Measurements from ENCODE around the gene CLEC2D. TPM values are rescaled to one million over a fixed set of nuclear protein-coding genes. Genes with fewer than 3 reads are reported as not detected.
"Not testable (repeated sequence)": the region's sequence is repeated elsewhere in the genome, so short reads cannot be mapped to it uniquely, and the experiment has no call there.

The CLEC2D gene, protein sequence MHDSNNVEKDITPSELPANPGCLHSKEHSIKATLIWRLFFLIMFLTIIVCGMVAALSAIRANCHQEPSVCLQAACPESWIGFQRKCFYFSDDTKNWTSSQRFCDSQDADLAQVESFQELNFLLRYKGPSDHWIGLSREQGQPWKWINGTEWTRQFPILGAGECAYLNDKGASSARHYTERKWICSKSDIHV
- total RNA-seq = 2.9 and 8.7 TPM in 2 replicates

DNA sequence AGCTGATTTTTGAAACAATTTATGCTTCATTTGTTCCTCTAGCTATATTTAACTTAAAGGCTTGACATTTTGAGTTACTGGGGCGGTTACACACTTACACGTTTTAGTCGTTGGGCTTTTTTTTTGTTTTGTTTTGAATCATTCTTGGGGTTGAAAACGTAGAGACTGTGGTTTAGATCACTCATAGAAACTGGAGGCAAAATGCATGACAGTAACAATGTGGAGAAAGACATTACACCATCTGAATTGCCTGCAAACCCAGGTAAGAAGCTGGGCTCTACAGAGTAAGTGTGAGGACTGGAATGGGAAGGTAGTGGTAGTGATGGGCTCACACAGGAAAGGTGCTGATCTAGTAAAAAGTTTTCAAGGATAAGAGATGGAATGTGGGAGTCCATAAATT lies at the start of gene CLEC2D:
TSS of gene CLEC2D (plus strand) at position 180 of the 400 bp plus-strand sequence. CDS start at position 202, 22 bp downstream.
- no peak for DNase-seq (ENCODE audit: extremely low read depth, low read depth, low spot score)

DNA sequence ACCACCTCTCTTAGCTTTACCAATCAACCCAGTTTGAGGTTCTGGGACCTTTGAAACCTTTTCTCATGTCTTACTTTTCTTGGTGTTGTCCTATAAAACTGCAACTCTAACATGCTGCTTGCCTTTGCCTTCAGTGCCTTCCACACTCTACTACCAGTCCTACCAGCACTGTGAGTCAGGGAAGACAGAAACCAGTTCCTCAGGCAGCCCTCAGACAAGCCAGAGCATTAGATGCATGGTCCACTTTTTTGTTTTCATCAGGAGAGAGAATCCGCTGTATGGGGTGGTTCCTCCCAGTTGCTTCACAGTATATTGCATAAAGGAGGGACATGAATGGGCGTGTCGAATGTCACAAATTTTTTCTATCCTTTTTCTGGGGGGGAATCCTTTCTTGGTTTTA lies 44.5 kb upstream of the CLEC2D start:
- no peak for DNase-seq (ENCODE audit: extremely low read depth, low read depth, low spot score)

DNA sequence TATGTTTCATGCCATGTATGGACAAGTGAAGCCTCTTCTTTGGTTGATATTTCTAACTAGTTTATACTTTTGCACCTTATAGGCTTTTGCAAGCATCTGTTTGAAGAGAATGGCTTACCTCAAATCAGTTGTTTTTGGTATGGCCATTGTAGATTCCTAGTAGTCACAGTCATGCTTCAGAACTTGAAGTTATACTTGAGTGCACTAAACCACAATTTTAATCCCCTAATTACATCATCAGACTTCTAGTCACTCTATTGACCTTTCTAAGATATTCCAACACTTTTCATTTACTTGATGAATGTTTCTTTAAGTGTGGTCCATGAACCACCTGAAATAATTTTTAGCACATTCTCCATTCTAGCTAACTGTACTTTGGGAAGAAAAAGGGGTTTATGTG lies 43.2 kb upstream of the CLEC2D start:
- DNase-seq (ENCODE audit: extremely low read depth, low read depth, low spot score) = no peak

DNA sequence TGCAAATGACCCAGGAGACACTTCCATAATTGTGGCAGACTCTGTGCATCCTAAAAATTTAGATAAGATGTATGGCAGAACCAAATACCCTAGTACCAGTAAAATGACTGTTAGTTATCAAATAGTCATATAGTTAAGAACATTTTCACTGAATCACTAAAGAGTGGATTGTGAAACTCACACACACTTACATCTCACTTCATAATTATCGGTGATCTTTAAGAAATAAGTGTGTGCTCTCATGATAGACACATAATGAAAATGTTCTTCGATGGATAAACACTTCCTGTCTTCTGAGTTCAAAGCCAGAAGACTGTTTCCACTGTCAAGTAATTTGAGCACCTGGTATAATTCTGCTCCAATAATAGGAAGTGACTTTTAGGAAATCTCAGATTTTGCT lies 42.7 kb upstream of the CLEC2D start:
- DNase-seq (ENCODE audit: extremely low read depth, low read depth, low spot score) = no peak

DNA sequence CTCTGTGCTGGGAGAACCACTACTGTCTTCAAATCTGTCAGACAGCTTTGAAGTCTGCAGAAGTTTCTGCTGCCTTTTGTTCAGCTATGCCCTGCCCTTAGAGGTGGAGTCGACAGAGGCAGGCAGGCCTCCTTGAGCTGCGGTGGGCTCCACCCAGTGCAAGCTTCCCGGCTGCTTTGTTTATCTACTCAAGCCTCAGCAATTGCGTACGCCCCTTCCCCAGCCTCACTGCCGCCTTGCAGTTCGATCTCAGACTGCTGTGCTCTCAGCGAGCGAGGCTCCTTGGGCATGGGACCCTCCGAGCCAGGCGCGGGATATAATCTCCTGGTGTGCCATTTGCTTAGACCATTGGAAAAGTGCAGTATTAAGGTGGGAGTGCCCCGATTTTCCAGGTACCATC lies 36.7 kb upstream of the CLEC2D start:
- DNase-seq (ENCODE audit: extremely low read depth, low read depth, low spot score) = no peak

DNA sequence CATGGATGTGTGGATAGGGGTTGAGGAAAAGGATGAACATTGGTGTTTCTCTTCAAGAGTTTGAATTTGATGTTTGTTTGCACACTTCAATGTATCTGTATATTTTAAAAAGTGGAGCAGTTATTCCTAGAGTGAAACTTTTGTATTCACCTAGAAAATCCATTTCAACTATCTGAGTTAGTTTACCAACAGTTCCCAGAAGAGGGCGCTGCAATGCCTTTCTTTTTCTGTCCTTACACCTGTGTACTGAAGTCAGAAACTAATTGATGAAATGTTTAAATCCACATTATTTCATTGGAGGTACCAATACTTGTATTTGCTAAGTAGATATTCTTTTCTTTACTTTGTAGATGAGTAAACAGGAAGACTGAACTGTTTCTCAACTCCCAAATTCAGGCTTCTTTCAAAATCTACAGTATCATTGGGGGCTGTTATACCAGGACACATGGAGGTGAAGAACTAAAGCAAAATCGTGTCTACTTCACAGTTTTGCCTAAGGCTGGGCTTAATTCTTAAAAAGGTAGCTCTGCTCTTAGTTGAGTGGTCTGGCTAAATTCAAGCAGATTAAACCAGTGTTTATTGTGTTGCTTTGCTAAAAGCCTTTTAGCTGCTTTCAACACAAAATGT lies 35.2 kb upstream of the CLEC2D start:
- DNase-seq (ENCODE audit: extremely low read depth, low read depth, low spot score) = no peak

DNA sequence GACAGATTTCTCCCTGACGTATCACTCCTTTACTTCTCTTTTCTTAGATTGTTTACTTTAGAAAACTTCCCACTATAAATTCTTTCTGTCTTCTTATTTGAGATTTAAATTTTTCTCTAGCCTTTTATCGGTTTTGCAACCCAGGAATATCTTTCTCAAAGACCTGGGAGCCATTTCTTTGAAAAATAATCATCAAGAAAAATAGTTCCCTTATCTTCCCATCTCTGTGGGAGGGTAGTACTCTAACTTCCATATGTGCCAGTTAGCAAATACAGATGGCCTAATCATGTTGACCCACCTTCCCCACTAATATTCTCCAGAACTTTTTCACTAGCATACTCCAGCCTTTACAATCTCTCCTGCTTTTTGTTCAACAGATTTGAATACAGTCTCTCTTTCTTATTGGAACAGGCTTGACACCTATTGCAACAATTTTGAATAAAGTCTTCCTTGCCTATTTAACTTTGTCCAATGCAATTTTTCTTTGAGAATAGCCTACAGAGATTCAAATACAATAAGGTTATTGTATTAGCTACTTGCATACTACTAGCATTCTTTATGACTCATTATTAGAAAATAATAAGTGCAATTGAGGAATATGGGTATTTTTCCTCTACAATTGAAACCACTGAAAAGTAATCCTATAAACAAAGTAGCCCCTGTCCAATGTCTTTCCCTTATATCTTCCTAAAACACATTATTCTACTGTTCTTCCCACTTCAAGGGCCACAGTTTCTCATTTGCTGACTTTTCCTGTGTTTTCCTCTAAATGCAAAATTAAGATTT lies 34.4 kb upstream of the CLEC2D start:
- no peak for DNase-seq (ENCODE audit: extremely low read depth, low read depth, low spot score)

DNA sequence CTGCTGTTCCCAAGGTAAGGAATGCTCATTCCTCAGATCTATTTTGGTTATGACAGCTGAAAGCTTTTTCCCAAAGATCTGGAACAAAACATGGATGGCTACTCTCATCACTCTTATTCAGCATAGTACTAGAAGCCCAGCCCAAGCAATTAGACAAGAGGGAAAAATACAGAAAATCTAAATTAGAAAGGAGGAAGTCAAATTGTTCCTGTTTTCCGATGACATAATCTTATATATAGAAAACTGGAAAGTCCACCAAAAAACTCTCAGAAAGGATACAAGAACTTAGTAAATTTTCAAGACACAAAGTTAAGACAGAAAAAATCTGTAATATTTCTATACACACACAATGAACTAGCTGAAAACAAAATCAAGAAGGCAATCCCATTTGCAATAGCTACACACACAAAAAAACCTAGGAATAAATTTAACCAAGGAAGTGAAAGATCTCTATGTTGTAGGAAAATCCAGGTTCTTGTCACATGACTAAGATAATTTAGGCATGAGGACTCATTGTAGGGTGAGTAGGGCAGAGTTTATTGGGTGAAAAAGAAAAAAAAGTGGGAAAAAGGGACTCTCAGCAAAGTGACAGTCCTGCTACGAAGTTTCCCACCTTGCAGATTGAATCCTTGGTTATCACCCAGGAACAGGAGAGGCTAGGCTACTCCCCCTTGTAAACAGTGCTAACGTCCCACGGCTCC lies 33.2 kb upstream of the CLEC2D start:
- no peak for DNase-seq (ENCODE audit: extremely low read depth, low read depth, low spot score)

DNA sequence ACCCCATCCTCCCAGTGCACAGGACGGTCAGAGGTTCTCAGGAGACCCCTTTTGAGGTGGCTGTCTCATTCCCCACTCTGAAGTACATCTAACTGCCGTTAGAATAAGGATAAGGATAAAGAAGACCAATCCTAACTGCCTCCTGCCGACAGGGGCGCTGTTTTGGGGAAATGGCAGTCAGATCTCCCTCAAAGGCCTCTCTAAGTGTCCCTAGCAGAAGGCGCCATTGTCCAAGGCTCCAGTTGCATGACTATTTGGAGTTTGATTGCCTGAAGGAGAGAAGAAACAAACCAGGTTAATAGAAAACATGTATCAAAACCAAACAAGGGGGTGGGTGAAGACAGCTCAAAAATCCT lies 32.7 kb upstream of the CLEC2D start:
- no peak for DNase-seq (ENCODE audit: extremely low read depth, low read depth, low spot score)

DNA sequence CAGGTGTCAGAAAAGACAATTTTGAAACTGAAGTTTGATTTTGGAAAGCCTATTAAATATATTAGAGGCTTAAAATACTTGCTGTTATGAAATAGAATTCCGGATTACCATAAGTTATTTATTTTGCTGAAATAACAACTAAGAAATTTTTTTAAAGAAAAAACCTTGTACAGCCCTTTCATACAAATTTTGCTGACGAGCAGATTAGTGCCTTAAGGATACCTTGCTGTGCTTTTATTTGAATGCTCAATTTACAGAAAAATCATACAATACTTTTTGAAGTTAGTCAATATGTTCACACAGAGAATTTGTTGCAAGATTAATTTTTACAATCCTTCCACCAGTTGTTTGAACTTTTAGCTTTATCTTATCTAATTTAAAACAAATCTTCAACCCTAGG lies 29.5 kb upstream of the CLEC2D start:
- DNase-seq (ENCODE audit: extremely low read depth, low read depth, low spot score) = no peak

DNA sequence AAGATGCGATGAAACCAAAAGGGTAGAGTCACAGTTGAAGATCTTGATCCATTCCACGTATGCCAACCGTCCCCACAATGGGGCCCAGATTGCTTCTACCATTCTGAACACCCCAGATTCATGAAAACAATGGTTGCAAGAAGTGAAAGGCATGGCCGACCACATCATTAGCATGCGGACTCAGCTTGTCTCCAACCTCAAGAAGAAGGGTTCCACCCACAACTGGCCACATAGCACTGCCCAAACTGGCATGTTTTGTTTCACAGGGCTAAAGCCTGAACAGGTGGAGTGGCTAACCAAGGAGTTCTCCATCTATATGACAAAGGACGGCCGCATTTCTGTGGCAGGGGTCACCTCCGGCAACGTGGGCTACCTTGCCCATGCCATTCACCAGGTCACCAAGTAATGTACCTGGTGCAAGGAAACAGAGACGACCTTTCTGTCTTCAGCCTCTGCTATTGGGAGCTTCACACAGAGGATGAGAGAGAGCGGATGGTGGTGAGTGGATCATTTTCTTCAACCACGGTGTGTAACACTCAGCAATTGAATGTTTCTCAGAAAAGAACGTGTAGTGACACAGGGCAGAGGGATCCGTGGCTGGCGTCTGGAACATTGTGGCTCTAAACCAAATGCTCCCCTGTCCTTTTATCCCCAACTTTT lies 26.8 kb upstream of the CLEC2D start:
- no peak for DNase-seq (ENCODE audit: extremely low read depth, low read depth, low spot score)

DNA sequence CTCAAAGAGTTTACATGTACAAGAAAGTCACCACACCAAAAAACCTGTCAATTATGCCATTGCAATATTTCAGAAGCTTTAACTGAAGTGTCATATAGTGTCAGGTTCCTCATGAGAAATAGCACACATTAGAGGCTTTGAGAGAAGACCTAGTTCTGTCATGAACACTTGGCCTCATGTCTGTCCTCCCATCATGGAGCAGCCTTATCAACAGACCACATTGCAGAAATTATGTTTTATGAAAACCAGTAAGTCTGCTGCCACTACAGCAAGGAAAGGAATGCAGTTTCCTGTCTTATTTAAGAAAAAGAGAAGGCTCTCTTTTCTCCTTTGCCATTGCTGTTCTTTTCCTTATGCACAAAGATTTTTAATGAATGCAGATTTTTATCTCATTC lies 26.2 kb upstream of the CLEC2D start:
- DNase-seq (ENCODE audit: extremely low read depth, low read depth, low spot score) = no peak

DNA sequence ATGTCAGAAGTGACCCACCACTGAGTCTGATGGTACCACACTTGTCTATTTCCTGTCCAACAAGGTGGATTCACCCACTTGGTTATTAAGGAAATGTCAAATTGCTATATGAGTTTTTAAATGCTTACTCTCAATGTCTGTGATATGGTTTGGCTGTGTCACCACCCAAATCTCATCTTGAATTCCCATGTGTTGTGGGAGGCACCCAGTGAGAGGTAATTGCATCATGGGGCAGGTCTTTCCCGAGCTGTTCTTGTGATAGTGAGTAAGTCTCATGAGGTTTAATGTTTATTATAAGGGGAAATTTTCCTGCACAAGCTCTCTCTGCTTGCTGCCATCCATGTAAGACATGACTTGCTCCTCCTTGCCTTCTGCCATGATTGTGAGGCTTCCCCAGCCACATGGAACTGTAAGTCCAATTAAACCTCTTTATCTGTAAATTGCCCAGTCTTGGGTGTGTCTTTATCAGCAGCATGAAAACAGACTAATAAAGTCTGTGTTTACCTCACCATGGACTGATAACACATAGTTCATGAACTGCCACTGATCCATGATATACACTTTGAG lies 24.4 kb upstream of the CLEC2D start:
- DNase-seq (ENCODE audit: extremely low read depth, low read depth, low spot score) = not testable (repeated sequence)

DNA sequence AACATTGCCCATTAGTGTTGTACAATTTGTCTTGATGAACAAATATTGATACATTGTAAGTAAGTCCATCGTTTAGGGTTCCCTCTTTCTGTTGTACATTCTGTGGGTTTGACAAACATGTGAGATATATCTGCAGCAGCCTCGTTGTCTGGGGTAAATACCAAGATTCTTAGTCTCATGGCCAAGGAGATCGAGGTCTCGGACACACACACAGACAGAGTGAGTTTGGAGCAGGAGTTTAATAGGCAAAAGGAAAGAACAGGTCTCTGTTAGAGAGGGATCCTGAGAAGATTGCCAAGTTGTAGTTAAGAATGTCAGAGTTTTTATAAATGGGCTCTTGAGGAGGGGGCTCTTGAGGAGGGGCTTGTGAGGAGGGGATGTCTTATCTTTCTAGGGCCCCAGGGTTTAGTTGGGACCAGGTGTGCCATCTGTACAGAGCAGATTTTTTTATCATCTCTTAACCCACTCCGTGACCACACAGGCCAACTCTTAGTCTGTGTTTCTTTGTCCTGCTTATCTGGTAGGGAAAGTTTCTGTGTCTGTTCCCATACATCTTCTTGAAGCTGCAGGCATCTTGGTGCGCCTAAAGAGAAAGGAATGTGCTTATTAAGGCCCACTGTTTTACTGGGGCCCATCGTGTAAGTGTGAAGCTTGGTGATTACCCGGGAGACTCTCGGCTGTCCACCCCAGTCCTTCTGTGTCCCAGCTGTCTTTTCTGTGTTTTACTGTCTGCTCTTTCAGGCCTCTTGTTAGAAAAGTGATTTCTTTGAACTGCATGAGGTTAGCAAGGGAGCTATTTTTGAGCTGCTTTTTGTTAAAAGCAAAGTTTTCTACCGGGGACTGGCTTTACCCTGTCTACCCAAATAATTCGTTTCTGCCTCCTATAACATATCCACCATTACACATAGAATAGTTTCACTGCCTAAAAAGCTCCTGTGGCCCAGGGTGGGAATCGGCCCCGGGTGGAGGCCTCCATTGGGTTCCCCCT lies 22.4 kb upstream of the CLEC2D start:
- no peak for DNase-seq (ENCODE audit: extremely low read depth, low read depth, low spot score)

DNA sequence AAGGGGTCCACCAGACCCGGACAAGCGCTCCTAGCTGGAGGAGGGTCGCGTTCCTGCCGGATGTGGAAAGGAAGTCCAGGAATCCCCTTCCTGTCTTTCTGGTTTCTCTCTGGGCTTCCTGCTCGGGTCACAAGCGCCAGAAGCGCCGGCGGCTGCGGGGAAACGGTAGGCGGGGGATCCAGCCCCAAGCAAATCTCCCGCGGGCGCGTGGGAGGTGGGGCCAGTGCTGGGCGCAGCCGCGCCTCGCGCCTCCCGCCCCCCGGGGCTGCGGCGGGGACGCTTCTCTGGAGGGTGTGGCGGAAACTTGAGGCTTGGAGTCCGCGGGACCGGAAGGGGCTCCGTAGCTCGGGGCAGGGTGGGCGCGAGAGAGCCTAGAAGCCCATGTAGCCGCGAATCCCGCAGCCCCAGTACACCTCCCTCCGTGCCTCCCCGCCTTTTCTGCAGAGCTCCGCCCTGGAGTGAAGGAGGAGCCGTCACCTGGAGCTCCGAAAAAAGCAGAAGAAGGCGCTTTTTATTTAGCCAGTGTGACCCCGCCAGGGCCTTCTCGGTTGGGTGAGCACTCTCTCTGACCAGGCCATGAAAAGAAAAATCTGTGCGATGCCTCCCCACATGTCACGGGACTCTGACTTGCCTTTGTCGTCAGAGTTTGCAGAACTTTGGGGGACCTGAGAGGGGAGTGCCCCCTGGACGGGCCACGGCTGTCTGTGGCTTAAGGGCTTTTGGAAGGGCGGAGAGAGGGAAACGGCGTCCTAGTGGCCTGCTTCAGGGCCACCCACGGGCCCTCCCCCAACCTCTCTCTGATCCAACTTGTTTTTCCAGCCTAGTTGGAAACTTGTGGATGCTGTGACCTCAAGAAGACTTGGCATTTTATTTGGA lies 21.4 kb upstream of the CLEC2D start:
- no peak for DNase-seq (ENCODE audit: extremely low read depth, low read depth, low spot score)

DNA sequence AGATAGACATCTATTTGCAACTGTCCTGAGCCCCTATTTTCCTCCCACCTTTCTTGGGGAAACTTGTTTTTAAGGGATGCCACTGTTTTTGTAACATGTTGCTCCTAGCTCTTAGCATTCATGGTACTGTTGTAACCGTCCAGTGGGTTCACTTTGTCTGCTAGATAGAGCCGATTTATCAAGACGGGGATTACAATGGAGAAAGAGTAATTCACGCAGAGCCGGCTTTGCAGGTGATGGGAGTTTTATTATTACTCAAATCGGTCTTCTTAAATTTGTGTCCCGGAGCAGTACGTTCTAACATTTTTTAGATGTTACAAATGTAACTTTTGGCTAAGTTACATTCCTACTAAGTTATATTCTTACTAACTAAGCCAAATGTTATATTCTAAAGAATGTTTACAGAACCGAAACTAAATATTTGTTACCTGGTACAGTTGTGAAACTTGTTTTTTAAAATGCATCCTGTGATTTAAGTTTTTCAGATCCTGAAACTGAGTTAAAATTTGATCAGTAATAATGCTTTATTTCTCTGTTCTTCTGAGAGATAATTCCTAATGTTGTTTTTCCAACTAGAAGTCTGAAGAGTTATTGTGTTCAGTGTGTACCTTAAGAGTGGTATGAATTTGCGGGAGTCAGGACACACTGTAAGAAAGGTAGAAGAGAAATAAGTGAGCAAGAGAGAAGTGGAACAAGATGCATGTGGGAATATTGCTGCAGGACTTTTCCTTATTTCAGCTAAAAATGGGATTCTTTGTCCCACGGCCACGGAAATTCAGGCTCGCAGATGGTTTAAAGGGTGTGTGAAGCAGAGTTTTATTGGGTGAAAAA lies 20.6 kb upstream of the CLEC2D start:
- no peak for DNase-seq (ENCODE audit: extremely low read depth, low read depth, low spot score)

DNA sequence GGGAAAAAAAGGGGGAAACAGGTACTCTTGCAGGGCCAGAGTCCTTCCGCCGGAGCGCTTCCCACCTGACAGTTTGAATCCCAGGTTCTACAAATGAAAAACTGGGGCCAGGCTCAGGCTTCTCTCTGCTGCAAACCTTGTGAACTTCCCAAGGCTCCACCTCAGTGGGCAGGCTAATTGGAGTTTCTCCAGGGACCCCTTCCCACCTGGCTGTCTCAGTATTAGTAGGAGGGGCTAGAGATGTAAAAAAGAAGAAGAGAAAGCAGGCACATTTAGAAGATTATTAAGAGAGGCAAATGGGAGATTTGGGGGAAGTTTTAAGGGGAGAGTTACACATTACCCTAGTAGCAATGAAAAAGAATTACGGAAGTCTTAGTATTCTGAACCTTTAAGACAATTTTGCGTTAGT lies 20.0 kb upstream of the CLEC2D start:
- no peak for DNase-seq (ENCODE audit: extremely low read depth, low read depth, low spot score)

DNA sequence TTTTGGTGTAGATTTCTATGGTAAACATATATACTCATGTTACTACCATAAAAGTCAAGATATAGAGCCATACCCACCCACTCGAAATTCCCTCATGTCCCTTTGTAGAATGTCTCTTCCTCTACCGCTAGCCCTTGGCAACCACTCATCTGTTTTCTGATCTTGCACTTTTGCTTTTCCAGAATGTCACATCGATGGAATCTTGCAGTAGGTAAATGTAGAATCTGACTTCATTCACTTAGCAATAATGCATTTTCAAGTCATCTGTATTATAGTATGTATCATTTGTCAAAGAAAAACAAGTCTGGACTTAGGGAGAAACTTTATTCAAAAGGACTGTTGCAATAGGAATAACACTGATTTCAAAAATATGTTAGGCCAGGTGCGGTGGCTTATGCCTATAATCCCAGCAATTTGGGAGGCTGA lies 19.3 kb upstream of the CLEC2D start:
- no peak for DNase-seq (ENCODE audit: extremely low read depth, low read depth, low spot score)

All from glomerular endothelial cell (primary cell).